NT2/D1 (cell line): ENCODE data around the gene GOLT1A.

Source experiments
- DNase-seq: peaks from one replicate; pipeline ENCODE4 v3.0.0-alpha.2; 2011; ENCODE audit warnings: low read depth, low spot score
- H3K27me3 ChIP-seq: 2 replicates; pipeline ENCODE4 v1.6.0; 2011; ENCODE audit warnings: mild to moderate bottlenecking; ENCODE audit not compliant: insufficient read length, insufficient read depth
- H3K36me3 ChIP-seq: 2 replicates; pipeline ENCODE4 v1.6.1; 2011; ENCODE audit warnings: mild to moderate bottlenecking, low read length, mixed read lengths; ENCODE audit not compliant: insufficient read depth, insufficient read length
- H3K4me1 ChIP-seq: 2 replicates; pipeline ENCODE4 v1.5.1; 2011; ENCODE audit not compliant: insufficient read depth, insufficient read length
- H3K4me3 ChIP-seq: 2 replicates; pipeline ENCODE4 v1.5.1; 2011; ENCODE audit warnings: low read depth; ENCODE audit not compliant: insufficient read length
- H3K9ac ChIP-seq: 2 replicates; pipeline ENCODE4 v1.6.0; 2011; ENCODE audit warnings: low read depth; ENCODE audit not compliant: insufficient read length
- H3K9me3 ChIP-seq: 2 replicates; pipeline ENCODE4 v1.5.1; 2011; ENCODE audit warnings: mild to moderate bottlenecking, low read length; ENCODE audit not compliant: insufficient read depth
- SUZ12 ChIP-seq: IDR thresholded peaks from 2 replicates; pipeline ENCODE4 v1.6.1; 2011; ENCODE audit not compliant: insufficient read length, insufficient read depth; ENCODE audit errors: extremely low read depth
- YY1 ChIP-seq: IDR thresholded peaks from 2 replicates; pipeline ENCODE4 v1.6.1; 2011; ENCODE audit not compliant: insufficient read length, insufficient read depth
- ZNF274 ChIP-seq: IDR thresholded peaks from 2 replicates; pipeline ENCODE4 v1.6.1; 2011; ENCODE audit warnings: mild to moderate bottlenecking, low read depth, low read length

Gene GOLT1A

GRCh38 chr1:204228896-204229295 is 15.1 kb upstream of the GOLT1A start:
- no peak for TF ChIP-seq YY1
- no peak for TF ChIP-seq SUZ12
- TF ChIP-seq ZNF274, result no peak

GRCh38 chr1:204227996-204228785 is 14.4 kb upstream of the GOLT1A start:
- Histone ChIP-seq H3K4me3 (no peak overlapping the region), H3K4me1 (no peaks in the 10 kb centered on the region), H3K9ac (peak overlapping the region; percentile 3), H3K36me3 (peaks cover 9% of the 10 kb centered on the region), H3K9me3 (no peaks in the 10 kb centered on the region), H3K27me3 (no peaks in the 10 kb centered on the region)
- no peak for DNase-seq
- TF ChIP-seq ZNF274 (no peak), YY1 (no peak), SUZ12 (no peak)

More at GRCh38 chr1:204228896-204229295, 15.1 kb upstream of the GOLT1A start:
- no peak overlapping the region for H3K9ac ChIP-seq
- H3K27me3 ChIP-seq, result no peaks in the 10 kb centered on the region
- H3K9me3 ChIP-seq, result no peaks in the 10 kb centered on the region
- no peaks in the 10 kb centered on the region for H3K4me1 ChIP-seq
- peaks cover 9% of the 10 kb centered on the region for H3K36me3 ChIP-seq
- no peak for DNase-seq
- H3K4me3 ChIP-seq, result no peak overlapping the region

DNA sequence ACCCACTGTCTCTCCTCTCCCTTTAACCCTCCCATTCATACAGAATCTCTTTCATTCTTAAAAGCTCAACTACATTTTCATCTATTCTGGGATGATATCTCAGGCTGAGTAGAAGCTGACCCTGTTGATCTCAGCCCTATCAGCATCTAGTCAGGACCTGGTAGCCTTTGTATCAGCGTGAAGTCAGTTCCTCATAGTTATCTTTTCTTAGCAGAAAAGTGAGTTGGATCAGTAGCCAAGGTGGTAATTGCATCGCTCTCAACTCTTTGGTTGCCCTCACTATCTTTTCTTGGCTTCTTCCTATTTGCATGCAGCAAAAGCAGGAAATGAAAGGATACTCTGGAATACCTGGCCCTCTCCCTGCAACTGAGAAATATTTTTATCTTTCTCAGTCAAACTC is 13.6 kb upstream of the GOLT1A start:
- Histone ChIP-seq H3K27me3 (no peaks in the 10 kb centered on the region), H3K36me3 (peaks cover 9% of the 10 kb centered on the region), H3K4me3 (no peak overlapping the region), H3K9ac (no peak overlapping the region), H3K4me1 (no peaks in the 10 kb centered on the region), H3K9me3 (no peaks in the 10 kb centered on the region)
- TF ChIP-seq YY1 (no peak), ZNF274 (no peak), SUZ12 (no peak)
- no peak for DNase-seq

DNA sequence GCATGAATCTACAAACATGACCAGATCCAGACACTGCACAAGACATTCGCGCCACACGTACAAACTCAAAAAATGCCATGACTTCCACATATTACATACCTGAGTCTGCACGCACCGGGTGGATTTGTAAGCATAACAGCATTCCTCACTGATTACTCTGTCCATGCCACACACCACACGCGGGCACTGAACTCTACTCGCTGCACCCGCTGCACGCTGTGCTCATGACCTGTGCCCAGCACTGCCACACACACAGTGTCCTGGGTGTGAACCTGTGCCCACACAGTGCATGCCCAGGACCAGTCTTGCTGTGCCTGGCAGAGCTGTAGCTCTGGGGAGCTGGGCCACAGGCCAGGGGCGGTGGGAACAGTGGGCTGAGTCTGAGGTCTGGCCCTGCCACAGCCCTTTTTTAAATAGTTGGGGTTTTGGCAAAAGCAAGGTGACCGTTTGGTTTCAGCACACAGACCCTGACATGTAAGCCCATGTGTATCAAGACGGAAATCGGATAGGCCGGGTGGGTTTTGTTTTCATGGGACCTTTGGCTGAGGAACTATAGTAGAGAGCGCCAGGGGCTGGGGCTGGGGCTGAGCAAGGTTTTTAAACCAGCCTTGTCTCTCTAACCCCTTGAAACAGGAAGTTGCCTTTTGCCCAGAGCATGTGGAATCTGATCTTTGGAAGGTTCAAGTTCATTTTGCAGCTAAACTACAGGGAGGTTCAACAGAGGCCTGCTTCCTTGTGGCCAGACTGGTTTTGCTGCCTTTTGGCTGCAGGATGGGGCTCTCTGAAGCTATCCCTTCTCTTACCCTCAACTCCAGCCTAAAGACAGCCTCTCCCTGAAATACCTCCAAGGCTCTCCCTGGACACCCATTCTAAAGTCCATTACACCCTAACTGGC is 12.3 kb upstream of the GOLT1A start:
- Histone ChIP-seq H3K4me3 (no peak overlapping the region), H3K4me1 (peaks cover 2% of the 10 kb centered on the region), H3K27me3 (no peaks in the 10 kb centered on the region), H3K9me3 (no peaks in the 10 kb centered on the region), H3K36me3 (peaks cover 9% of the 10 kb centered on the region), H3K9ac (no peak overlapping the region)
- TF ChIP-seq SUZ12, result no peak
- TF ChIP-seq ZNF274, result no peak
- TF ChIP-seq YY1, result no peak
- no peak for DNase-seq

- no peak for DNase-seq
- Histone ChIP-seq H3K4me1 (peaks cover 2% of the 10 kb centered on the region), H3K27me3 (no peaks in the 10 kb centered on the region), H3K4me3 (no peak overlapping the region), H3K9ac (no peak overlapping the region), H3K9me3 (no peaks in the 10 kb centered on the region), H3K36me3 (peaks cover 9% of the 10 kb centered on the region)
- TF ChIP-seq ZNF274, result no peak
- no peak for TF ChIP-seq YY1
- TF ChIP-seq SUZ12, result no peak
These were observed 10.9 kb upstream of the GOLT1A start for GRCh38 chr1:204224655-204225054.

DNA sequence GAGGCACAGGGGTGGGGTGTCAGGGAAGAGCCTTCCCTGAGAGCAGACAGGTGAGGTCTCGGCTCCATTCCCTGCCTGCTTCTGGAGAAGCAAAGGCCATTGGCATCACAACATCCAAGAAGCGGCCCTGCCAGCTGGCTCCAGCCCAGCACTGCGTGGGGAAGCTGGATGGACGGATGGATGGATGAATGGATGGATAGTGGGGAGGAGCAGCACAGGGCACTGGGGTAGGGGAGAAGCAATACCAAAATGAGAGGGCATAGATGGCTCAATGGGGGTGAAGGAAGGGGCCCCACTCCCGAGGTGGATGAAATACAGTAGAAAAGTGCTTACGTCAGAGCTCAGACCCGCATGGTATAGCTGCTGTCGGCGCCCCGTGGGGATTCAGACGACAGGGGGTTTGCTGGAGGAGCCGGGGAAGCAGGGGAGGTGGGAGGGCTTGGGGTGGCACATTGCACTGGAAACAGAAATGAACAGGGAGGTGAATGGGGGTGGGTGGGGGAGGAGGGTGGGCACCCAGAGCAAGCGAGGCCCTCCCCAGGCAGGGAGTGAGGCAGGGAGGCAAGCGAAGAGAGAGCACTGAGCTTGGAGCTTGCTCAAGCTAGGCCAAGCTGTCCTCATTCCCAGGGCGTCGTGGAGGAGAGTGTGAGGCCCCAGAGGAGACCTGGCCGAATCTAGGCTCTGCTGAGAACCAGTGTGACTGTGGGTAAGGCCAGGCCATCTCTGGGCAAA is 9.5 kb upstream of the GOLT1A start:
- H3K4me1 ChIP-seq, result peaks cover 2% of the 10 kb centered on the region
- no peak overlapping the region for H3K9ac ChIP-seq
- TF ChIP-seq ZNF274 (no peak), YY1 (no peak), SUZ12 (no peak)
- no peaks in the 10 kb centered on the region for H3K27me3 ChIP-seq
- H3K36me3 ChIP-seq, result peaks cover under 1% of the 10 kb centered on the region
- no peak overlapping the region for H3K4me3 ChIP-seq
- H3K9me3 ChIP-seq, result no peaks in the 10 kb centered on the region
- no peak for DNase-seq
